HepG2 (cell line): ENCODE data around the gene RNF126. TPM values are rescaled to one million over a fixed set of nuclear protein-coding genes. Genes with fewer than 3 reads are reported as not detected.

Experiments used
- BCL3 ChIP-seq: sonication (generic); formaldehyde crosslinking; IDR thresholded peaks from 2 replicates; pipeline ENCODE4 v1.5.1; 2020; ENCODE audit warnings: mild to moderate bottlenecking, missing genetic modification reagents, moderate library complexity
- CREM ChIP-seq, 2 experiments: sonication (generic) in 1 of 2; formaldehyde crosslinking in 1 of 2; IDR thresholded peaks; 2 replicates each; pipeline versions ENCODE4 v1.4.0 to v1.6.1; 2016 to 2020; ENCODE audit warnings: antibody characterized with exemption in 1 of 2, mild to moderate bottlenecking in 1 of 2, missing genetic modification reagents in 1 of 2
- FOXC1 ChIP-seq: sonication (generic); formaldehyde crosslinking; IDR thresholded peaks from 2 replicates; pipeline ENCODE4 v1.8.0; 2022; ENCODE audit warnings: mild to moderate bottlenecking, missing genetic modification reagents, borderline replicate concordance
- GABPA ChIP-seq, 2 experiments: IDR thresholded peaks; 2 replicates each; pipeline ENCODE4 v1.6.1; 2011 to 2016; ENCODE audit warnings: low read depth in 2 of 2, low read length in 1 of 2, missing biosample characterization in 1 of 2, missing genetic modification characterization in 1 of 2
- MYC ChIP-seq: sonication (generic); formaldehyde crosslinking; IDR thresholded peaks from 2 replicates; pipeline ENCODE4 v1.9.0; 2021; ENCODE audit warnings: missing genetic modification reagents, borderline replicate concordance
- NFKB2 ChIP-seq: sonication (generic); formaldehyde crosslinking; IDR thresholded peaks from 2 replicates; pipeline ENCODE4 v1.4.0; 2020; ENCODE audit warnings: missing genetic modification reagents, borderline replicate concordance
- NFYB ChIP-seq: sonication (generic); formaldehyde crosslinking; IDR thresholded peaks from 2 replicates; pipeline ENCODE4 v1.4.0; 2020; ENCODE audit warnings: missing genetic modification reagents
- ZFP1 ChIP-seq: IDR thresholded peaks from 2 replicates; pipeline ENCODE4 v1.6.1; 2016
- ZNF567 ChIP-seq: sonication (generic); formaldehyde crosslinking; IDR thresholded peaks from 2 replicates; pipeline ENCODE4 v1.8.1; 2023; ENCODE audit warnings: mild to moderate bottlenecking, missing genetic modification reagents, borderline replicate concordance
- ZNF770 ChIP-seq: sonication (generic); formaldehyde crosslinking; IDR thresholded peaks from 2 replicates; pipeline ENCODE4 v1.5.0; 2020; ENCODE audit warnings: mild to moderate bottlenecking, missing genetic modification reagents
- ZSCAN20 ChIP-seq: sonication (generic); formaldehyde crosslinking; IDR thresholded peaks from 2 replicates; pipeline ENCODE4 v1.4.0; 2020; ENCODE audit warnings: missing genetic modification reagents, mild to moderate bottlenecking, borderline replicate concordance
- polyA plus RNA-seq, 8 experiments: library from polyadenylated mRNA; depleted of rRNA in 3 of 8; stranded (reverse) in 7 of 8; unstranded in 1 of 8; fragments of >200 nt; fragmentation: Illumina TruSeq in 4 of 8; extraction: Trizol in 4 of 8; gene quantifications; 2 replicates each; pipeline versions ENCODE4 v1.2.1 to v1.2.3, GENCODE V29; 2011 to 2016; ENCODE audit warnings: low read depth in 4 of 8, missing spikeins in 1 of 8, mixed read lengths in 1 of 8; ENCODE audit not compliant: insufficient read depth in 1 of 8
- total RNA-seq, 5 experiments: library from RNA; depleted of rRNA; stranded (reverse); fragments of >200 nt; fragmentation: Illumina TruSeq; extraction: Trizol; gene quantifications; 2 replicates each; pipeline ENCODE4 v1.2.3, GENCODE V29; 2016; ENCODE audit warnings: low read depth in 1 of 5
- TF ChIP-seq, protein P1 (sequence below): sonication (generic); formaldehyde crosslinking; IDR thresholded peaks from 2 replicates; pipeline ENCODE4 v1.8.1; 2023; ENCODE audit warnings: missing genetic modification reagents, inconsistent platforms, borderline replicate concordance
- TF ChIP-seq, protein P2 (sequence below): sonication (generic); formaldehyde crosslinking; conservative IDR thresholded peaks from 2 replicates; pipeline ENCODE4 v1.4.0; 2020; ENCODE audit warnings: missing genetic modification reagents
- TF ChIP-seq, protein P3 (sequence below): sonication (generic); formaldehyde crosslinking; IDR thresholded peaks from 2 replicates; pipeline ENCODE4 v1.9.0; 2021; ENCODE audit warnings: mild to moderate bottlenecking, missing genetic modification reagents
- TF ChIP-seq, protein P4 (sequence below): sonication (generic); formaldehyde crosslinking; IDR thresholded peaks from 2 replicates; pipeline ENCODE4 v1.5.0; 2020; ENCODE audit warnings: missing genetic modification reagents, mild to moderate bottlenecking, borderline replicate concordance

RNF126 gene
- total and polyA plus RNA-seq, 2 of the 13 experiments (the other 11 are each of a cell fraction or from before 2014, with no cell fraction given): 23.2 to 34.0 TPM

- TF ChIP-seq ZNF567 (CRISPR knock-in tag): no peak
- TF ChIP-seq GABPA (IDR thresholded peaks at IDR 0.05; ENCODE audit: low read depth, low read length): no peak
- peak; percentile 63 for TF ChIP-seq GABPA (CRISPR knock-in tag; IDR thresholded peaks at IDR 0.05; ENCODE audit: low read depth)
- TF ChIP-seq NFKB2: no peak; the same call in 1 of the 2 replicates
- TF ChIP-seq BCL3: no peak
- peak; percentile 48; the same call in 1 of the 2 replicates for TF ChIP-seq MYC
- no peak for TF ChIP-seq ZSCAN20
- no peak for TF ChIP-seq ZNF770 (CRISPR knock-in tag)
- TF ChIP-seq, protein P1, sequence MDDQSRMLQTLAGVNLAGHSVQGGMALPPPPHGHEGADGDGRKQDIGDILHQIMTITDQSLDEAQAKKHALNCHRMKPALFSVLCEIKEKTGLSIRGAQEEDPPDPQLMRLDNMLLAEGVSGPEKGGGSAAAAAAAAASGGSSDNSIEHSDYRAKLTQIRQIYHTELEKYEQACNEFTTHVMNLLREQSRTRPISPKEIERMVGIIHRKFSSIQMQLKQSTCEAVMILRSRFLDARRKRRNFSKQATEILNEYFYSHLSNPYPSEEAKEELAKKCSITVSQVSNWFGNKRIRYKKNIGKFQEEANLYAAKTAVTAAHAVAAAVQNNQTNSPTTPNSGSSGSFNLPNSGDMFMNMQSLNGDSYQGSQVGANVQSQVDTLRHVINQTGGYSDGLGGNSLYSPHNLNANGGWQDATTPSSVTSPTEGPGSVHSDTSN (CRISPR knock-in tag): no peak
- no peak for TF ChIP-seq ZFP1 (CRISPR knock-in tag)
- no peak for TF ChIP-seq NFYB (CRISPR knock-in tag)
- TF ChIP-seq FOXC1 (CRISPR knock-in tag): no peak
- TF ChIP-seq, protein P2, sequence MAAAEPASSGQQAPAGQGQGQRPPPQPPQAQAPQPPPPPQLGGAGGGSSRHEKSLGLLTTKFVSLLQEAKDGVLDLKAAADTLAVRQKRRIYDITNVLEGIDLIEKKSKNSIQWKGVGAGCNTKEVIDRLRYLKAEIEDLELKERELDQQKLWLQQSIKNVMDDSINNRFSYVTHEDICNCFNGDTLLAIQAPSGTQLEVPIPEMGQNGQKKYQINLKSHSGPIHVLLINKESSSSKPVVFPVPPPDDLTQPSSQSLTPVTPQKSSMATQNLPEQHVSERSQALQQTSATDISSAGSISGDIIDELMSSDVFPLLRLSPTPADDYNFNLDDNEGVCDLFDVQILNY (CRISPR knock-in tag): no peak
- no peak for TF ChIP-seq CREM (IDR thresholded peaks at IDR 0.05)
- no peak for TF ChIP-seq CREM (CRISPR knock-in tag; IDR thresholded peaks at IDR 0.05)
- TF ChIP-seq, protein P3, sequence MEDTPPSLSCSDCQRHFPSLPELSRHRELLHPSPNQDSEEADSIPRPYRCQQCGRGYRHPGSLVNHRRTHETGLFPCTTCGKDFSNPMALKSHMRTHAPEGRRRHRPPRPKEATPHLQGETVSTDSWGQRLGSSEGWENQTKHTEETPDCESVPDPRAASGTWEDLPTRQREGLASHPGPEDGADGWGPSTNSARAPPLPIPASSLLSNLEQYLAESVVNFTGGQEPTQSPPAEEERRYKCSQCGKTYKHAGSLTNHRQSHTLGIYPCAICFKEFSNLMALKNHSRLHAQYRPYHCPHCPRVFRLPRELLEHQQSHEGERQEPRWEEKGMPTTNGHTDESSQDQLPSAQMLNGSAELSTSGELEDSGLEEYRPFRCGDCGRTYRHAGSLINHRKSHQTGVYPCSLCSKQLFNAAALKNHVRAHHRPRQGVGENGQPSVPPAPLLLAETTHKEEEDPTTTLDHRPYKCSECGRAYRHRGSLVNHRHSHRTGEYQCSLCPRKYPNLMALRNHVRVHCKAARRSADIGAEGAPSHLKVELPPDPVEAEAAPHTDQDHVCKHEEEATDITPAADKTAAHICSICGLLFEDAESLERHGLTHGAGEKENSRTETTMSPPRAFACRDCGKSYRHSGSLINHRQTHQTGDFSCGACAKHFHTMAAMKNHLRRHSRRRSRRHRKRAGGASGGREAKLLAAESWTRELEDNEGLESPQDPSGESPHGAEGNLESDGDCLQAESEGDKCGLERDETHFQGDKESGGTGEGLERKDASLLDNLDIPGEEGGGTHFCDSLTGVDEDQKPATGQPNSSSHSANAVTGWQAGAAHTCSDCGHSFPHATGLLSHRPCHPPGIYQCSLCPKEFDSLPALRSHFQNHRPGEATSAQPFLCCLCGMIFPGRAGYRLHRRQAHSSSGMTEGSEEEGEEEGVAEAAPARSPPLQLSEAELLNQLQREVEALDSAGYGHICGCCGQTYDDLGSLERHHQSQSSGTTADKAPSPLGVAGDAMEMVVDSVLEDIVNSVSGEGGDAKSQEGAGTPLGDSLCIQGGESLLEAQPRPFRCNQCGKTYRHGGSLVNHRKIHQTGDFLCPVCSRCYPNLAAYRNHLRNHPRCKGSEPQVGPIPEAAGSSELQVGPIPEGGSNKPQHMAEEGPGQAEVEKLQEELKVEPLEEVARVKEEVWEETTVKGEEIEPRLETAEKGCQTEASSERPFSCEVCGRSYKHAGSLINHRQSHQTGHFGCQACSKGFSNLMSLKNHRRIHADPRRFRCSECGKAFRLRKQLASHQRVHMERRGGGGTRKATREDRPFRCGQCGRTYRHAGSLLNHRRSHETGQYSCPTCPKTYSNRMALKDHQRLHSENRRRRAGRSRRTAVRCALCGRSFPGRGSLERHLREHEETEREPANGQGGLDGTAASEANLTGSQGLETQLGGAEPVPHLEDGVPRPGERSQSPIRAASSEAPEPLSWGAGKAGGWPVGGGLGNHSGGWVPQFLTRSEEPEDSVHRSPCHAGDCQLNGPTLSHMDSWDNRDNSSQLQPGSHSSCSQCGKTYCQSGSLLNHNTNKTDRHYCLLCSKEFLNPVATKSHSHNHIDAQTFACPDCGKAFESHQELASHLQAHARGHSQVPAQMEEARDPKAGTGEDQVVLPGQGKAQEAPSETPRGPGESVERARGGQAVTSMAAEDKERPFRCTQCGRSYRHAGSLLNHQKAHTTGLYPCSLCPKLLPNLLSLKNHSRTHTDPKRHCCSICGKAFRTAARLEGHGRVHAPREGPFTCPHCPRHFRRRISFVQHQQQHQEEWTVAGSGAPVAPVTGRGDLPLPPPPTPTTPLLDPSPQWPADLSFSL: no peak
- TF ChIP-seq, protein P4, sequence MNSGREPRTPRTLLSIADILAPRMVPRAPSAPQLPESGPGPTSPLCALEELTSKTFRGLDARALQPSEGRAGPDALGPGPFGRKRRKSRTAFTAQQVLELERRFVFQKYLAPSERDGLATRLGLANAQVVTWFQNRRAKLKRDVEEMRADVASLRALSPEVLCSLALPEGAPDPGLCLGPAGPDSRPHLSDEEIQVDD: no peak
These were observed 630 bp downstream of the RNF126 start (continued) for GRCh38 chr19:662207-662961.
